22Rv1 (cell line): ENCODE results near the gene SEMA5A.

ENCODE experiments used
- CTCF ChIP-seq: fragments of 450-650 bp; IDR thresholded peaks from 2 replicates; pipeline ENCODE4 v1.5.1; 2017; ENCODE audit warnings: mild to moderate bottlenecking
- ZFX ChIP-seq: fragments of 450-650 bp; IDR thresholded peaks from 2 replicates; pipeline ENCODE4 v1.6.1; 2017; ENCODE audit warnings: antibody characterized with exemption, borderline replicate concordance

GRCh38 chr5:9380109-9380508 is 165.8 kb downstream of the SEMA5A start:
- TF ChIP-seq CTCF (no peak), ZFX (no peak)
